WI38 (cell line): ENCODE data around the gene BCAS3.

Source experiments
- H3K4me3 ChIP-seq: 2 replicates; pipeline ENCODE4 v1.5.1; 2011; ENCODE audit warnings: low read depth, mild to moderate bottlenecking, control low read depth, low read length
- CTCF ChIP-seq: IDR thresholded peaks from 2 replicates; pipeline ENCODE4 v1.5.1; 2012; ENCODE audit warnings: low read depth, mild to moderate bottlenecking, control low read depth, low read length

Gene BCAS3

GRCh38 chr17:61442136-61442775 lies 764.6 kb downstream of the BCAS3 start:
- TF ChIP-seq CTCF = no peak
- H3K4me3 ChIP-seq = no peak overlapping the region
